Measurements from ENCODE around the gene ZEB1. TPM values are rescaled to one million over a fixed set of nuclear protein-coding genes. Genes with fewer than 3 reads are reported as not detected.
A peak's percentile ranks its signal among the peaks of the same experiment; 100 is the strongest.
"Not testable (repeated sequence)": the region's sequence is repeated elsewhere in the genome, so short reads cannot be mapped to it uniquely, and the experiment has no call there.

Gene ZEB1
- total RNA-seq, 1 donor from 2014 or later: 46.4 TPM

GRCh38 chr10:31358688-31359330 is 39.8 kb downstream of the ZEB1 start:
- intact Hi-C loops (cut with DNase I): no loop called here
- no peaks in the 10 kb centered on the region for H3K36me3 ChIP-seq
- ATAC-seq (no peak), DNase-seq (no peak)
- H3K4me1 ChIP-seq: peaks cover 17% of the 10 kb centered on the region
- no peak for TF ChIP-seq CTCF (IDR thresholded peaks at IDR 0.05)
- H3K27me3 ChIP-seq (ENCODE audit: low read depth): no peaks in the 10 kb centered on the region
- no peaks in the 10 kb centered on the region for H3K9me3 ChIP-seq
- H3K27ac ChIP-seq: no peak overlapping the region
- H3K4me3 ChIP-seq: no peak overlapping the region

- ATAC-seq: peak; percentile 55 to 80
These were observed 41.0 kb downstream of the ZEB1 start for GRCh38 chr10:31359979-31360378.

GRCh38 chr10:31361475-31361874 is 42.5 kb downstream of the ZEB1 start:
- DNase-seq: not testable (repeated sequence)

More at GRCh38 chr10:31359979-31360378, 41.0 kb downstream of the ZEB1 start:
- intact Hi-C loops (cut with DNase I): no loop called here
- Histone ChIP-seq H3K27ac (no peak overlapping the region), H3K9me3 (no peaks in the 10 kb centered on the region), H3K4me3 (no peak overlapping the region), H3K36me3 (no peaks in the 10 kb centered on the region), H3K4me1 (peaks cover 17% of the 10 kb centered on the region), H3K27me3 (ENCODE audit: low read depth) (no peaks in the 10 kb centered on the region)
- no peak for DNase-seq
- TF ChIP-seq CTCF (IDR thresholded peaks at IDR 0.05): no peak

GRCh38 chr10:31362023-31362641 is 43.1 kb downstream of the ZEB1 start:
- ATAC-seq: no peak

More at GRCh38 chr10:31361475-31361874, 42.5 kb downstream of the ZEB1 start:
- H3K27ac ChIP-seq; H3K27me3 ChIP-seq (ENCODE audit: low read depth); H3K4me3 ChIP-seq; H3K36me3 ChIP-seq; ATAC-seq; H3K9me3 ChIP-seq; intact Hi-C loops (cut with DNase I): not testable (repeated sequence)
- H3K4me1 ChIP-seq: peaks cover 17% of the 10 kb centered on the region

GRCh38 chr10:31363696-31364095 is 44.7 kb downstream of the ZEB1 start:
- H3K27ac ChIP-seq; H3K27me3 ChIP-seq (ENCODE audit: low read depth); H3K4me3 ChIP-seq; H3K36me3 ChIP-seq; H3K9me3 ChIP-seq; intact Hi-C loops (cut with DNase I); ATAC-seq: not testable (repeated sequence)
- peak; percentile 34 for DNase-seq
- H3K4me1 ChIP-seq: peaks cover 17% of the 10 kb centered on the region

More at GRCh38 chr10:31362023-31362641, 43.1 kb downstream of the ZEB1 start:
- no peaks in the 10 kb centered on the region for H3K9me3 ChIP-seq
- intact Hi-C loops (cut with DNase I): no loop called here
- no peak overlapping the region for H3K4me3 ChIP-seq
- H3K27me3 ChIP-seq (ENCODE audit: low read depth): no peaks in the 10 kb centered on the region
- H3K4me1 ChIP-seq: peaks cover 17% of the 10 kb centered on the region
- DNase-seq: no peak
- no peak overlapping the region for H3K27ac ChIP-seq
- no peaks in the 10 kb centered on the region for H3K36me3 ChIP-seq
- TF ChIP-seq CTCF (IDR thresholded peaks at IDR 0.05): no peak

- H3K27ac ChIP-seq; DNase-seq; H3K9me3 ChIP-seq; H3K4me3 ChIP-seq; H3K36me3 ChIP-seq; ATAC-seq; intact Hi-C loops (cut with DNase I); H3K27me3 ChIP-seq (ENCODE audit: low read depth): not testable (repeated sequence)
- H3K4me1 ChIP-seq: peaks cover 12% of the 10 kb centered on the region
These were observed 45.2 kb downstream of the ZEB1 start for GRCh38 chr10:31364238-31364637.

- H3K9me3 ChIP-seq: no peaks in the 10 kb centered on the region
- H3K4me3 ChIP-seq: no peak overlapping the region
- no peaks in the 10 kb centered on the region for H3K27me3 ChIP-seq (ENCODE audit: low read depth)
- TF ChIP-seq CTCF (IDR thresholded peaks at IDR 0.05): no peak
- no peaks in the 10 kb centered on the region for H3K4me1 ChIP-seq
- H3K36me3 ChIP-seq: no peaks in the 10 kb centered on the region
- H3K27ac ChIP-seq: no peak overlapping the region
- no peak for ATAC-seq
- no peak for DNase-seq
- intact Hi-C loops (cut with DNase I): no loop called here
These were observed 47.7 kb downstream of the ZEB1 start for GRCh38 chr10:31366703-31367102.

Measured in lower lobe of right lung (tissue), 2 donors.